ENCODE measurements around the gene ZIC2.
"Not testable (repeated sequence)": the region's sequence is repeated elsewhere in the genome, so short reads cannot be mapped to it uniquely, and the experiment has no call there.

The ZIC2 gene

GRCh38 chr13:99981735-99982035, at the start of gene ZIC2:
Gene ZIC2, plus strand, starts transcription at chr13:99981784. Its CDS starts 281 bp downstream, at chr13:99982065.
- DNase-seq = no peak

GRCh38 chr13:99932912-99933311, 48.7 kb upstream of the ZIC2 start:
- DNase-seq = no peak

- DNase-seq = no peak
Observed at GRCh38 chr13:99935772-99936171, 45.8 kb upstream of the ZIC2 start.

- no peak for DNase-seq
Observed at GRCh38 chr13:99938635-99939034, 42.9 kb upstream of the ZIC2 start.

GRCh38 chr13:99941086-99941485, 40.5 kb upstream of the ZIC2 start:
- DNase-seq = no peak

GRCh38 chr13:99941911-99942310, 39.7 kb upstream of the ZIC2 start:
- DNase-seq = no peak

- no peak for DNase-seq
Observed at GRCh38 chr13:99944102-99944501, 37.5 kb upstream of the ZIC2 start.

GRCh38 chr13:99944606-99945005, 37.0 kb upstream of the ZIC2 start:
- DNase-seq = no peak

GRCh38 chr13:99945515-99945914, 36.1 kb upstream of the ZIC2 start:
- not testable (repeated sequence) for DNase-seq

GRCh38 chr13:99947666-99948065, 33.9 kb upstream of the ZIC2 start:
- DNase-seq = no peak

- no peak for DNase-seq
Observed at GRCh38 chr13:99948411-99948810, 33.2 kb upstream of the ZIC2 start.

- no peak for DNase-seq
Observed at GRCh38 chr13:99948907-99949678, 32.5 kb upstream of the ZIC2 start.

GRCh38 chr13:99949679-99950413, 31.7 kb upstream of the ZIC2 start:
- no peak for DNase-seq

GRCh38 chr13:99951666-99952065, 29.9 kb upstream of the ZIC2 start:
- not testable (repeated sequence) for DNase-seq

GRCh38 chr13:99953138-99953755, 28.3 kb upstream of the ZIC2 start:
- DNase-seq = no peak

GRCh38 chr13:99955107-99955746, 26.4 kb upstream of the ZIC2 start:
- no peak for DNase-seq

- DNase-seq = no peak
Observed at GRCh38 chr13:99955747-99956472, 25.7 kb upstream of the ZIC2 start.

- no peak for DNase-seq
Observed at GRCh38 chr13:99956473-99957349, 24.9 kb upstream of the ZIC2 start.

GRCh38 chr13:99958406-99959126, 23.0 kb upstream of the ZIC2 start:
- no peak for DNase-seq

- no peak for DNase-seq
Observed at GRCh38 chr13:99959127-99959539, 22.5 kb upstream of the ZIC2 start.
